SU-DHL-6 (cell line): Measurements from ENCODE around the gene MT1H.

Source experiments
- EZH2phosphoT487 ChIP-seq: fragments of 200-600 bp; sonication (generic), shearing (Covaris generic); conservative IDR thresholded peaks from 2 replicates; pipeline ENCODE4 v1.6.1; 2018; ENCODE audit warnings: mild to moderate bottlenecking, antibody characterized with exemption, low read length, moderate library complexity, mixed read lengths
- TF ChIP-seq, protein P1 (sequence below): fragments of 200-600 bp; sonication (generic); IDR thresholded peaks from one replicate; pipeline ENCODE4 v1.5.1; 2017; ENCODE audit warnings: antibody characterized with exemption, mild to moderate bottlenecking, low read length, moderate library complexity; ENCODE audit not compliant: insufficient read depth, poor library complexity, severe bottlenecking

DNA sequence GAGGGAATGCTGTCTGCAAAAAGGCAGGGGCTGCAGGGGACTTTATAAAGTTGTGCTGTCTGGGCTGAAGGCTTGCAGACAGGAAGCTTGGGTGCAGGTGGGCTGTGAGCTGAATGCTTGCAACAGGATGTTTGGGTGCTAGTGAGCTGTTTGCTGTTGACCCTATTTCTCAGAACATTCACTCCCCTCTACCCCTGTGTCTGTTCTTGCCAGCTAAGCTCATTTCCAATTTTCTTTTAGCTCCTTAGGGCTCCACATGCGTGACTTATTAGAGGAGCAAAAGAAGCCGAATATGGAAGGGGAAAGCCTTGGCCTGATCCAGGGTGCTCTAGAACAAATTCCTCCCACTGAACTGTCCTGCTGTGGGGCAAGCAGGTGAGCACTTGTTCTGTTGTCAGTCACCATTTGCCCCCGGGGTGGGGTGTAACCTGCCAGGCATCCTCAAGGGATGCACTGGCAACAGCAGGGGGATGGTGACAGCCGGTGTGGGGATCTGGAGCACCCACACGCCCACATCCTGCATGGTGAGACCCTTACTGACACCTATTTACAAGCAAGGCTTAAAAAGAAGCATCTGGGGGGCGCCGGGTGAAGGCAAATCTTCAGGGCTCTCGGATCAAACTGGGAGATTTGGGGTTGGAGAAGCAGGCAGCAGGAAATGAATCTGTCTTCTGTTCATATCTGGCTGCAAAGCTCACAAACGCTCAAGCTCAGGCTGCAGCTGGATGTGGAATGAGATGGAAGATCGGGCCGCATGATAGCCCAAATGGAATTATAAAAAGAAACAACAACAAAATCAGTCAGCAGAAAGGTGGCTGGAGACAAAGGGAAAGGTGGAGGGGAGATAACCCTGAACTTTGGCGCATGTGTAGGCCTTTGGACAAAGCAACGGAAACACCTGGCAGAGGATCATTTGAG is 39.2 kb downstream of the MT1H start:
- TF ChIP-seq, protein P1, sequence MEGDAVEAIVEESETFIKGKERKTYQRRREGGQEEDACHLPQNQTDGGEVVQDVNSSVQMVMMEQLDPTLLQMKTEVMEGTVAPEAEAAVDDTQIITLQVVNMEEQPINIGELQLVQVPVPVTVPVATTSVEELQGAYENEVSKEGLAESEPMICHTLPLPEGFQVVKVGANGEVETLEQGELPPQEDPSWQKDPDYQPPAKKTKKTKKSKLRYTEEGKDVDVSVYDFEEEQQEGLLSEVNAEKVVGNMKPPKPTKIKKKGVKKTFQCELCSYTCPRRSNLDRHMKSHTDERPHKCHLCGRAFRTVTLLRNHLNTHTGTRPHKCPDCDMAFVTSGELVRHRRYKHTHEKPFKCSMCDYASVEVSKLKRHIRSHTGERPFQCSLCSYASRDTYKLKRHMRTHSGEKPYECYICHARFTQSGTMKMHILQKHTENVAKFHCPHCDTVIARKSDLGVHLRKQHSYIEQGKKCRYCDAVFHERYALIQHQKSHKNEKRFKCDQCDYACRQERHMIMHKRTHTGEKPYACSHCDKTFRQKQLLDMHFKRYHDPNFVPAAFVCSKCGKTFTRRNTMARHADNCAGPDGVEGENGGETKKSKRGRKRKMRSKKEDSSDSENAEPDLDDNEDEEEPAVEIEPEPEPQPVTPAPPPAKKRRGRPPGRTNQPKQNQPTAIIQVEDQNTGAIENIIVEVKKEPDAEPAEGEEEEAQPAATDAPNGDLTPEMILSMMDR = no peak
- TF ChIP-seq EZH2phosphoT487 = no peak
